Measurements from ENCODE around the gene ACSL1. TPM values are rescaled to one million over a fixed set of nuclear protein-coding genes. Genes with fewer than 3 reads are reported as not detected.

ACSL1 gene
- total and polyA plus RNA-seq, 2 donors (not counting 3 experiments of a cell fraction or from before 2014, with no cell fraction given), result 7.3 to 17.7 TPM

GRCh38 chr4:184731056-184731455, 94.7 kb downstream of the ACSL1 start:
- no peak for FAIRE-seq
- Histone ChIP-seq H3K4me3 (replicated peaks in 1 of 3; ENCODE audit: insufficient read depth in 1 of 3, low read depth in 1 of 3, low read length in 3 of 3) (no peak overlapping the region), H3K36me3 (ENCODE audit: control insufficient read depth in 2 of 2, extremely low read depth in 1 of 2, insufficient read depth in 2 of 2, low read length in 2 of 2) (peaks cover 0 to 8% of the 10 kb centered on the region in 2 experiments), H4K20me1 (replicated peaks; ENCODE audit: control insufficient read depth, extremely low read depth, insufficient read depth, low read length) (no peaks in the 10 kb centered on the region), H2AFZ (ENCODE audit: low read depth, low read length) (no peak overlapping the region), H3K9ac (replicated peaks; ENCODE audit: extremely low read depth, insufficient read depth, low read length) (no peak overlapping the region), H3K27me3 (ENCODE audit: control insufficient read depth in 2 of 2, insufficient read depth in 2 of 2, low read length in 2 of 2) (no peaks in the 10 kb centered on the region), H3K9me1 (replicated peaks; ENCODE audit: control insufficient read depth, extremely low read depth, insufficient read depth, low read length) (no peaks in the 10 kb centered on the region), H3K27ac (ENCODE audit: insufficient read depth, low read depth, low read length) (no peak overlapping the region), H3K79me2 (ENCODE audit: control insufficient read depth, insufficient read depth, low read length) (peaks cover 41% of the 10 kb centered on the region), H3K9me3 (replicated peaks; ENCODE audit: control insufficient read depth, insufficient read depth, low read length) (no peaks in the 10 kb centered on the region), H3K4me2 (ENCODE audit: insufficient read depth, low read length) (no peak overlapping the region), H3K4me1 (ENCODE audit: control insufficient read depth, extremely low read depth, insufficient read depth, low read length) (peaks cover 24% of the 10 kb centered on the region)
- POLR2A ChIA-PET, result no interaction called here
- TF ChIP-seq POLR2A (IDR thresholded peaks at IDR 0.05; ENCODE audit: low read depth, low read length) (no peak), MYC (IDR thresholded peaks at IDR 0.05; ENCODE audit: low read depth, low read length) (no peak)
- dilution Hi-C loops (cut with MboI; ENCODE audit: extremely low pct_ligation_motif_present, low sequenced_read_pairs), result no loop called here
- CTCF ChIA-PET, result interaction anchor here (0.6 to 5.7 kb wide), 2 partner anchors 10 to 466 kb away, joined by 3 to 35 read pairs; no protein-coding TSS in a partner anchor
- no peak for DNase-seq (ENCODE audit: low read depth, low spot score)
- intact Hi-C loops (cut with micrococcal nuclease), result loop anchor here (5.0 kb wide), 1 partner anchor 349 kb away; no protein-coding TSS in a partner anchor
- no TSS peak for BruUV-seq (replicated peaks)

- dilution Hi-C loops (cut with MboI; ENCODE audit: extremely low pct_ligation_motif_present, low sequenced_read_pairs) (no loop called here), intact Hi-C loops (cut with micrococcal nuclease) (loop anchor here (1.0 to 5.0 kb wide), 3 partner anchors 41 to 348 kb away; partner anchors contain the start of genes CASP3 and PRIMPOL)
- H3K9me1 ChIP-seq (replicated peaks; ENCODE audit: control insufficient read depth, extremely low read depth, insufficient read depth, low read length), result no peaks in the 10 kb centered on the region
- H3K79me2 ChIP-seq (ENCODE audit: control insufficient read depth, insufficient read depth, low read length), result peaks cover 41% of the 10 kb centered on the region
- ChIA-PET CTCF (interaction anchor here (1.2 to 5.7 kb wide), 2 partner anchors 80 to 465 kb away, joined by 4 to 35 read pairs; partner anchors contain the start of genes CASP3 and PRIMPOL), POLR2A (interaction anchor here (0.5 kb wide), 1 partner anchor 180 kb away, joined by 7 read pairs; no protein-coding TSS in a partner anchor)
- peaks cover 24% of the 10 kb centered on the region for H3K4me1 ChIP-seq (ENCODE audit: control insufficient read depth, extremely low read depth, insufficient read depth, low read length)
- DNase-seq (ENCODE audit: low read depth, low spot score) (no peak), FAIRE-seq (no peak)
- no peak overlapping the region for H2AFZ ChIP-seq (ENCODE audit: low read depth, low read length)
- no peaks in the 10 kb centered on the region for H3K9me3 ChIP-seq (replicated peaks; ENCODE audit: control insufficient read depth, insufficient read depth, low read length)
- no peaks in the 10 kb centered on the region for H4K20me1 ChIP-seq (replicated peaks; ENCODE audit: control insufficient read depth, extremely low read depth, insufficient read depth, low read length)
- H3K36me3 ChIP-seq (ENCODE audit: control insufficient read depth in 2 of 2, extremely low read depth in 1 of 2, insufficient read depth in 2 of 2, low read length in 2 of 2), result peaks cover 0 to 8% of the 10 kb centered on the region in 2 experiments
- no peak overlapping the region for H3K4me2 ChIP-seq (ENCODE audit: insufficient read depth, low read length)
- no TSS peak for BruUV-seq (replicated peaks)
- no peak overlapping the region for H3K4me3 ChIP-seq (replicated peaks in 1 of 3; ENCODE audit: insufficient read depth in 1 of 3, low read depth in 1 of 3, low read length in 3 of 3)
- no peak overlapping the region for H3K27ac ChIP-seq (ENCODE audit: insufficient read depth, low read depth, low read length)
- no peaks in the 10 kb centered on the region for H3K27me3 ChIP-seq (ENCODE audit: control insufficient read depth in 2 of 2, insufficient read depth in 2 of 2, low read length in 2 of 2)
- H3K9ac ChIP-seq (replicated peaks; ENCODE audit: extremely low read depth, insufficient read depth, low read length), result no peak overlapping the region
- no peak for TF ChIP-seq GATA2 (IDR thresholded peaks at IDR 0.05; ENCODE audit: insufficient read depth, insufficient read length, low read depth, low read length)
- TF ChIP-seq, protein P1, sequence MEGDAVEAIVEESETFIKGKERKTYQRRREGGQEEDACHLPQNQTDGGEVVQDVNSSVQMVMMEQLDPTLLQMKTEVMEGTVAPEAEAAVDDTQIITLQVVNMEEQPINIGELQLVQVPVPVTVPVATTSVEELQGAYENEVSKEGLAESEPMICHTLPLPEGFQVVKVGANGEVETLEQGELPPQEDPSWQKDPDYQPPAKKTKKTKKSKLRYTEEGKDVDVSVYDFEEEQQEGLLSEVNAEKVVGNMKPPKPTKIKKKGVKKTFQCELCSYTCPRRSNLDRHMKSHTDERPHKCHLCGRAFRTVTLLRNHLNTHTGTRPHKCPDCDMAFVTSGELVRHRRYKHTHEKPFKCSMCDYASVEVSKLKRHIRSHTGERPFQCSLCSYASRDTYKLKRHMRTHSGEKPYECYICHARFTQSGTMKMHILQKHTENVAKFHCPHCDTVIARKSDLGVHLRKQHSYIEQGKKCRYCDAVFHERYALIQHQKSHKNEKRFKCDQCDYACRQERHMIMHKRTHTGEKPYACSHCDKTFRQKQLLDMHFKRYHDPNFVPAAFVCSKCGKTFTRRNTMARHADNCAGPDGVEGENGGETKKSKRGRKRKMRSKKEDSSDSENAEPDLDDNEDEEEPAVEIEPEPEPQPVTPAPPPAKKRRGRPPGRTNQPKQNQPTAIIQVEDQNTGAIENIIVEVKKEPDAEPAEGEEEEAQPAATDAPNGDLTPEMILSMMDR (IDR thresholded peaks at IDR 0.05; ENCODE audit: extremely low read depth in 1 of 2, insufficient read depth in 1 of 2, low read depth in 1 of 2, low read length in 2 of 2), result no peak
- no peak for TF ChIP-seq JUN (IDR thresholded peaks at IDR 0.05; ENCODE audit: borderline replicate concordance, insufficient read depth, insufficient read length, low read depth)
- TF ChIP-seq POLR2A (IDR thresholded peaks at IDR 0.05; ENCODE audit: low read depth, low read length), result no peak
Measured at GRCh38 chr4:184729946-184730345, 95.8 kb downstream of the ACSL1 start.

Measured in endothelial cell of umbilical vein (primary cell).